ENCODE measurements around the gene DIS3L2.
"Not testable (repeated sequence)": the region's sequence is repeated elsewhere in the genome, so short reads cannot be mapped to it uniquely, and the experiment has no call there.

DIS3L2 gene

GRCh38 chr2:232013701-232014353 lies 52.3 kb downstream of the DIS3L2 start:
- peak; percentile 24 to 29 for DNase-seq

GRCh38 chr2:232014681-232015080 lies 53.2 kb downstream of the DIS3L2 start:
- no peak for DNase-seq

GRCh38 chr2:232018181-232018580 lies 56.7 kb downstream of the DIS3L2 start:
- DNase-seq: no peak

- DNase-seq: no peak
Observed at GRCh38 chr2:232022718-232023117, 61.2 kb downstream of the DIS3L2 start.

- no peak for DNase-seq
Observed at GRCh38 chr2:232023426-232023825, 61.9 kb downstream of the DIS3L2 start.

GRCh38 chr2:232024457-232024856 lies 62.9 kb downstream of the DIS3L2 start:
- no peak for DNase-seq

GRCh38 chr2:232026910-232027309 lies 65.4 kb downstream of the DIS3L2 start:
- DNase-seq: no peak

- DNase-seq: no peak
Observed at GRCh38 chr2:232027530-232027929, 66.0 kb downstream of the DIS3L2 start.

- no peak for DNase-seq
Observed at GRCh38 chr2:232028071-232028470, 66.6 kb downstream of the DIS3L2 start.

GRCh38 chr2:232028631-232029030 lies 67.1 kb downstream of the DIS3L2 start:
- DNase-seq: no peak

GRCh38 chr2:232029346-232029745 lies 67.8 kb downstream of the DIS3L2 start:
- DNase-seq: no peak

GRCh38 chr2:232030229-232030628 lies 68.7 kb downstream of the DIS3L2 start:
- DNase-seq: no peak

GRCh38 chr2:232035292-232035691 lies 73.8 kb downstream of the DIS3L2 start:
- not testable (repeated sequence) for DNase-seq

- not testable (repeated sequence) for DNase-seq
Observed at GRCh38 chr2:232036876-232037275, 75.4 kb downstream of the DIS3L2 start.

- DNase-seq: no peak
Observed at GRCh38 chr2:232038251-232038880, 76.9 kb downstream of the DIS3L2 start.

GRCh38 chr2:232038881-232039485 lies 77.5 kb downstream of the DIS3L2 start:
- no peak for DNase-seq

- no peak for DNase-seq
Observed at GRCh38 chr2:232042911-232043574, 81.5 kb downstream of the DIS3L2 start.

GRCh38 chr2:232043966-232044365 lies 82.5 kb downstream of the DIS3L2 start:
- DNase-seq: no peak

- DNase-seq: no peak
Observed at GRCh38 chr2:232049350-232049749, 87.8 kb downstream of the DIS3L2 start.

GRCh38 chr2:232052591-232052990 lies 91.1 kb downstream of the DIS3L2 start:
- no peak for DNase-seq

GRCh38 chr2:232053777-232054176 lies 92.3 kb downstream of the DIS3L2 start:
- DNase-seq: no peak

- DNase-seq: no peak
Observed at GRCh38 chr2:232058063-232058877, 96.8 kb downstream of the DIS3L2 start.

- no peak for DNase-seq
Observed at GRCh38 chr2:232058931-232059330, 97.4 kb downstream of the DIS3L2 start.

Data from activated T-cell treated with anti-CD3 and anti-CD28 coated beads, Interleukin-2, amount 50 U/mL, for 48 hours (primary cell).